Endothelial cell of umbilical vein (primary cell): ENCODE results near the gene AKAP1. TPM values are rescaled to one million over a fixed set of nuclear protein-coding genes. Genes with fewer than 3 reads are reported as not detected.

ENCODE experiments used
- BruUV-seq: library from RNA; stranded (reverse); fragments of 400-500 nt; replicated peaks from 2 replicates; lab custom pipeline; 2021; lab: Mats Ljungman, UMichigan
- CTCF ChIA-PET: fragments of 300-600, 350-600 bp; sonication (Branson Sonifier 250); formaldehyde crosslinking; loops from one replicate; lab custom pipeline; 2021; ENCODE audit warnings: antibody characterized with exemption, inconsistent platforms; lab: Charles Lee
- POLR2A ChIA-PET: fragments of 300-600, 350-600 bp; sonication (Branson Sonifier 250); formaldehyde crosslinking; loops from one replicate; lab custom pipeline; 2021; ENCODE audit warnings: antibody characterized with exemption, inconsistent platforms; lab: Charles Lee
- DNase-seq: peaks from one replicate; pipeline ENCODE4 v3.0.0-alpha.2; 2011; ENCODE audit warnings: low read depth, low spot score
- FAIRE-seq: peaks from 2 replicates; lab custom pipeline; 2011; peaks lifted over from hg19 to GRCh38; lab: Jason Lieb, UNC
- H2AFZ ChIP-seq: 2 replicates; pipeline ENCODE4 v1.6.0; 2012; ENCODE audit warnings: low read depth, low read length, control low read depth, inconsistent platforms
- H3K27ac ChIP-seq: 2 replicates; pipeline ENCODE4 v1.5.1; 2011; ENCODE audit warnings: low read depth, mild to moderate bottlenecking, control low read depth, low read length, moderate library complexity; ENCODE audit not compliant: insufficient read depth
- H3K27me3 ChIP-seq, 2 experiments: 2 replicates each; pipeline versions ENCODE4 v1.6.0 to v1.6.1; 2011; ENCODE audit warnings: low read length in 2 of 2, mixed read lengths in 1 of 2; ENCODE audit not compliant: control insufficient read depth in 2 of 2, insufficient read depth in 2 of 2
- H3K36me3 ChIP-seq, 2 experiments: 2 replicates in 1 of 2; 3 replicates in 1 of 2; pipeline ENCODE4 v1.5.1; 2011; ENCODE audit warnings: low read length in 2 of 2, mild to moderate bottlenecking in 1 of 2, moderate library complexity in 1 of 2; ENCODE audit not compliant: control insufficient read depth in 2 of 2, insufficient read depth in 2 of 2; ENCODE audit errors: extremely low read depth in 1 of 2
- H3K4me1 ChIP-seq: 3 replicates; pipeline ENCODE4 v1.5.1; 2011; ENCODE audit warnings: mild to moderate bottlenecking, low read length; ENCODE audit not compliant: control insufficient read depth, insufficient read depth; ENCODE audit errors: extremely low read depth
- H3K4me2 ChIP-seq: 2 replicates; pipeline ENCODE4 v1.6.1; 2011; ENCODE audit warnings: low read length, control low read depth, mixed read lengths; ENCODE audit not compliant: insufficient read depth
- H3K4me3 ChIP-seq, 3 experiments: fragments of 200-600 bp in 1 of 3; sonication (generic), shearing (Covaris generic) in 1 of 3; replicated peaks in 1 of 3; 2 replicates each; pipeline ENCODE4 v1.5.1; 2011 to 2016; ENCODE audit warnings: control low read depth in 3 of 3, low read length in 3 of 3, mild to moderate bottlenecking in 2 of 3, inconsistent platforms in 1 of 3, low read depth in 1 of 3, moderate library complexity in 1 of 3; ENCODE audit not compliant: insufficient read depth in 1 of 3
- H3K79me2 ChIP-seq: 2 replicates; pipeline ENCODE4 v1.6.0; 2012; ENCODE audit warnings: low read length, inconsistent platforms; ENCODE audit not compliant: control insufficient read depth, insufficient read depth
- H3K9ac ChIP-seq: replicated peaks from 2 replicates; pipeline ENCODE3; 2011; ENCODE audit warnings: low read length, control low read depth; ENCODE audit not compliant: insufficient read depth; ENCODE audit errors: extremely low read depth
- H3K9me1 ChIP-seq: replicated peaks from 3 replicates; pipeline ENCODE4 v1.6.0; 2011; ENCODE audit warnings: mild to moderate bottlenecking, low read length; ENCODE audit not compliant: control insufficient read depth, insufficient read depth; ENCODE audit errors: extremely low read depth
- H3K9me3 ChIP-seq: replicated peaks from 2 replicates; pipeline ENCODE4 v1.5.1; 2012; ENCODE audit warnings: low read length, inconsistent platforms; ENCODE audit not compliant: control insufficient read depth, insufficient read depth
- H4K20me1 ChIP-seq: replicated peaks from 2 replicates; pipeline ENCODE3; 2011; ENCODE audit warnings: mild to moderate bottlenecking, low read length; ENCODE audit not compliant: control insufficient read depth, insufficient read depth; ENCODE audit errors: extremely low read depth
- CTCF ChIP-seq, 2 donors: IDR thresholded peaks; 1 replicate in 1 of 2; 2 replicates in 1 of 2; pipeline ENCODE4 v1.5.1; 2011; ENCODE audit warnings: low read length in 2 of 2, mild to moderate bottlenecking in 2 of 2, moderate library complexity in 2 of 2, control low read depth in 1 of 2, inconsistent platforms in 1 of 2, low read depth in 1 of 2; ENCODE audit not compliant: insufficient read depth in 1 of 2; ENCODE audit errors: extremely low read depth in 1 of 2
- EZH2 ChIP-seq: IDR thresholded peaks from 2 replicates; pipeline ENCODE4 v1.6.1; 2012; ENCODE audit warnings: borderline replicate concordance, low read depth, mild to moderate bottlenecking, moderate library complexity, low read length, inconsistent platforms; ENCODE audit not compliant: severe bottlenecking
- FOS ChIP-seq: IDR thresholded peaks from 2 replicates; pipeline ENCODE4 v1.6.1; 2011; ENCODE audit warnings: mild to moderate bottlenecking, low read length, moderate library complexity, borderline replicate concordance; ENCODE audit not compliant: insufficient read depth
- GATA2 ChIP-seq: IDR thresholded peaks from 2 replicates; pipeline ENCODE4 v1.7.0; 2011; ENCODE audit warnings: low read depth, mild to moderate bottlenecking, moderate library complexity, mixed read lengths, low read length; ENCODE audit not compliant: insufficient read length, insufficient read depth
- JUN ChIP-seq: IDR thresholded peaks from 2 replicates; pipeline ENCODE4 v1.6.1; 2011; ENCODE audit warnings: borderline replicate concordance, low read depth; ENCODE audit not compliant: insufficient read length, insufficient read depth
- MYC ChIP-seq: IDR thresholded peaks from one replicate; pipeline ENCODE4 v1.6.1; 2011; ENCODE audit warnings: mild to moderate bottlenecking, low read depth, low read length
- POLR2A ChIP-seq: IDR thresholded peaks from 2 replicates; pipeline ENCODE4 v1.6.1; 2012; ENCODE audit warnings: low read depth, mild to moderate bottlenecking, control low read depth, low read length
- POLR2AphosphoS5 ChIP-seq: IDR thresholded peaks from 2 replicates; pipeline ENCODE4 v1.6.1; 2012; ENCODE audit warnings: low read depth, mild to moderate bottlenecking, control low read depth, low read length, moderate library complexity; ENCODE audit not compliant: insufficient read depth
- dilution Hi-C: fragments of 300-500 bp; cut with MboI; formaldehyde crosslinking; loops from one replicate; pipeline ENCODE4 v1.15.0; 2019; ENCODE audit warnings: low sequenced_read_pairs; ENCODE audit not compliant: extremely low pct_ligation_motif_present
- intact Hi-C: fragments of 100-400 bp; cut with micrococcal nuclease; formaldehyde crosslinking; loops from one replicate; pipeline ENCODE4 v1.10.0; 2022
- polyA plus RNA-seq, 4 experiments: library from polyadenylated mRNA; depleted of rRNA in 3 of 4; stranded (reverse) in 3 of 4; unstranded in 1 of 4; fragments of >200 nt; gene quantifications; 2 replicates each; pipeline versions ENCODE4 v1.2.1 to v1.2.3, GENCODE V29; 2011 to 2012; ENCODE audit warnings: missing spikeins in 1 of 4
- total RNA-seq: library from RNA; stranded (reverse); gene quantifications from 2 replicates; pipeline ENCODE4 v1.2.3, GENCODE V29; 2021
- TF ChIP-seq, protein P1 (sequence below): IDR thresholded peaks from 2 replicates; pipeline ENCODE4 v1.6.1; 2011; ENCODE audit not compliant: insufficient read depth, insufficient read length

The AKAP1 gene
- total and polyA plus RNA-seq, 2 donors (not counting 3 experiments of a cell fraction or from before 2014, with no cell fraction given): 20.9 to 27.7 TPM

GRCh38 chr17:57038486-57038885, 46.6 kb upstream of the AKAP1 start:
- intact Hi-C loops (no loop called here), dilution Hi-C loops (no loop called here)
- CTCF ChIA-PET: no interaction called here
- Histone ChIP-seq H3K79me2 (no peaks in the 10 kb centered on the region), H3K27me3 (peaks cover 7 to 8% of the 10 kb centered on the region in 2 experiments), H3K36me3 (no peaks in the 10 kb centered on the region), H3K4me3 (no peak overlapping the region), H4K20me1 (no peaks in the 10 kb centered on the region), H3K4me2 (no peak overlapping the region), H3K4me1 (no peaks in the 10 kb centered on the region), H3K9me1 (no peaks in the 10 kb centered on the region), H3K9ac (no peak overlapping the region), H3K9me3 (no peaks in the 10 kb centered on the region), H3K27ac (no peak overlapping the region), H2AFZ (no peak overlapping the region)
- POLR2A ChIA-PET: no interaction called here
- DNase-seq (no peak), FAIRE-seq (no peak)
- no peak for TF ChIP-seq MYC
- no peak for TF ChIP-seq POLR2AphosphoS5
- no peak for TF ChIP-seq EZH2
- TF ChIP-seq, protein P1, sequence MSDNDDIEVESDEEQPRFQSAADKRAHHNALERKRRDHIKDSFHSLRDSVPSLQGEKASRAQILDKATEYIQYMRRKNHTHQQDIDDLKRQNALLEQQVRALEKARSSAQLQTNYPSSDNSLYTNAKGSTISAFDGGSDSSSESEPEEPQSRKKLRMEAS: no peak
- no peak for TF ChIP-seq GATA2
- no peak for TF ChIP-seq CTCF (IDR thresholded peaks at IDR 0.05; ENCODE audit: extremely low read depth in 1 of 2, insufficient read depth in 1 of 2, low read depth in 1 of 2, low read length in 2 of 2)
- no peak for TF ChIP-seq FOS
- no peak for TF ChIP-seq JUN
- TF ChIP-seq POLR2A: no peak
- no TSS peak for BruUV-seq
